HL-60 (cell line): ENCODE data around the gene MAP3K14.

Experiments
- POLR2AphosphoS5 ChIP-seq: IDR thresholded peaks from 2 replicates; pipeline ENCODE4 v1.6.1; 2012; ENCODE audit warnings: low read depth
- TF ChIP-seq, protein P1 (sequence below): IDR thresholded peaks from one replicate; pipeline ENCODE4 v1.5.1; 2011; ENCODE audit warnings: low read length, control low read depth, inconsistent platforms; ENCODE audit not compliant: insufficient read depth

DNA sequence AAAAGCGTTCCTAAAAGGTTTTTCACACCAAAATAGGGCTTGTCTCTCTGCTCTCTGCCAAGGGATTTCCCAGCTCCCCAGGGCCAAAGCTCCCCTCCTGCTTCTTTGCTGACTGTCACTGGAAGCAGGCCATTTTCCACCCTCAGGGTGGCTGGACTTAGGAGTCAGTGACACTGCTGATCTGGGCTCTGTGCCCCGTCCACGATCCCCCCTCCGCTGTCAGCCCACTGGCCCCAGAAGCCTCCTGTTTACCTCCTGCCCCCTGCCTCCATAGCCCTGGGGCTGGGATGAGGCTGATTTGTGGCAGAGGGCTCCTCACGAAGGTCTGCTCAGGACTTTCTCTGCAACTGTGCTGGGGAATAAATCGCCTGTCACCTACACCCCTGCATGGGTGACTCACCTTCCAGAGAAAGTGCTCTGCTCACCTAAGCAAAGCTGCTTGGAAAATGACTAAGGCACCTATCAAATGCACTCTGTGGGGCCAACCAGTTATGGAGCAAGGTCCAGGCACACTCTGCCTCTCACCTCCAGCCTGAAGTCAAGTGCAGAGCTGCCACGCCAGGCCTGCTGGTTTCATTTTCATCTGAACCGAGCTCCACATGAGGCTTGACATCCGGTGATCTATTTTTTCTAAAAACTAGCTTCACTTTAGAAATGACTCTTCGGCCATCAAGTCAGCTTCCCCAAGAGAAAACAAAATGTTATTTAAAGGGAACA, 4.9 kb downstream of the MAP3K14 start:
- TF ChIP-seq, protein P1, sequence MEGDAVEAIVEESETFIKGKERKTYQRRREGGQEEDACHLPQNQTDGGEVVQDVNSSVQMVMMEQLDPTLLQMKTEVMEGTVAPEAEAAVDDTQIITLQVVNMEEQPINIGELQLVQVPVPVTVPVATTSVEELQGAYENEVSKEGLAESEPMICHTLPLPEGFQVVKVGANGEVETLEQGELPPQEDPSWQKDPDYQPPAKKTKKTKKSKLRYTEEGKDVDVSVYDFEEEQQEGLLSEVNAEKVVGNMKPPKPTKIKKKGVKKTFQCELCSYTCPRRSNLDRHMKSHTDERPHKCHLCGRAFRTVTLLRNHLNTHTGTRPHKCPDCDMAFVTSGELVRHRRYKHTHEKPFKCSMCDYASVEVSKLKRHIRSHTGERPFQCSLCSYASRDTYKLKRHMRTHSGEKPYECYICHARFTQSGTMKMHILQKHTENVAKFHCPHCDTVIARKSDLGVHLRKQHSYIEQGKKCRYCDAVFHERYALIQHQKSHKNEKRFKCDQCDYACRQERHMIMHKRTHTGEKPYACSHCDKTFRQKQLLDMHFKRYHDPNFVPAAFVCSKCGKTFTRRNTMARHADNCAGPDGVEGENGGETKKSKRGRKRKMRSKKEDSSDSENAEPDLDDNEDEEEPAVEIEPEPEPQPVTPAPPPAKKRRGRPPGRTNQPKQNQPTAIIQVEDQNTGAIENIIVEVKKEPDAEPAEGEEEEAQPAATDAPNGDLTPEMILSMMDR: no peak
- TF ChIP-seq POLR2AphosphoS5: no peak
